Ammon's horn (tissue), 1 donor: ENCODE measurements around the gene ARMC12.
"Not testable (repeated sequence)": the region's sequence is repeated elsewhere in the genome, so short reads cannot be mapped to it uniquely, and the experiment has no call there.

Experiments used
- DNase-seq: peaks from one replicate; pipeline ENCODE4 v3.0.0-alpha.2; 2016; ENCODE audit warnings: low spot score

The ARMC12 gene, protein sequence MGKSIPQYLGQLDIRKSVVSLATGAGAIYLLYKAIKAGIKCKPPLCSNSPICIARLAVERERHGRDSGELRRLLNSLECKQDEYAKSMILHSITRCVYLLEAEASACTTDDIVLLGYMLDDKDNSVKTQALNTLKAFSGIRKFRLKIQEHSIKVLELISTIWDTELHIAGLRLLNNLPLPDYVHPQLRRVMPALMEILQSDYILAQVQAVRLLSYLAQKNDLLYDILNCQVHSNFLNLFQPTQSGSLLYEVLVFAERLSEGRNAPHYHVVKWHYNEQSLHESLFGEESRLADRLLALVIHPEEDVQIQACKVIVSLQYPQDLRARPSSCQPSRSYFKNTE

GRCh38 chr6:35736982-35737412 is at the start of gene ARMC12:
TSS of gene ARMC12 (plus strand) at chr6:35737032. CDS start at chr6:35737109, 77 bp downstream.
- DNase-seq = no peak

DNA sequence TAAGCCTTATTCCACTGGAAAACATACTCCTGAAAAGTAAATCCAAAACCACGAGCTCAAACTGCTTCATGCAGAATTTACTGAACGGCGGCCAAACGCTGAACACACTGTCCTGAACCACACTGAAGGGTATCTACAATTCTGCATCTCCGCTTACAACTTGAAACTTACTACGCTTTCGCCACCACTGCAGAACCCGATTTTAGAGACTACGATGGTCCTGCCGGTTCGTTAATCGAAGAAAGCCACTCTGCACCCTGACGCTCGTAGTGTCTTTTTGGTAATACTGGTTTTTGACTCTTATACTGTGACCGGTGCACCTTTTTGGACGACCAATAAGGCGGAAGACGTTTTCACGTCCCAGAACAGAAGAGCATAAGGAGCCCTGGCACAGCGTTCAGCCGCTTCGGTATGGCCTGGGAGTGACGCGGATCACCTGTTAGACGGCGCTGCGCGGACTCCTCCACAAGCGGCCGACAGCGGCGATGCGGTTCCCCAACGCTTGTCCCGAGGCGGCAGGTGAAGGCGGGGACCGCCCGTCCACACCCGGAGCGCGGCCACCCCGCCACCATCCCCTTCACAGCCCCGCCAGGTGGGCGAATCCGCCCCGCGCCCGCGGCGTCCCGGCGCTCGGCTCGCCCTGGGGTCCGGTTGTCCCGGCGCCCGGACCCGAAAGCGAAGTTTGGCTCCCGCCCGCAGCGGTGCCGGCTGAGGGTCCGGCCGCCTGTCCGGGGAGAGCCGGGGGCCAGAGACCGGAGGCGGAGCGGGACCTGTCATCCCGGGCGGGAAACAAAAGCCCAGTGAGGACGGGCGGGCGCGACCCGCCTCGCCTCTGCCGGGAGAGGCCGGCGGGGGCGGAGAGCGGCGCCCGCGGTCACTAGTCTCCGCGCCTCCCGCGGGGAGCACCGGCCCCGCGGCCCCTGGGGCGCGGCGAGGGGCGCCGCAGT is 48.9 kb upstream of the ARMC12 start:
- peak; percentile 62 for DNase-seq

DNA sequence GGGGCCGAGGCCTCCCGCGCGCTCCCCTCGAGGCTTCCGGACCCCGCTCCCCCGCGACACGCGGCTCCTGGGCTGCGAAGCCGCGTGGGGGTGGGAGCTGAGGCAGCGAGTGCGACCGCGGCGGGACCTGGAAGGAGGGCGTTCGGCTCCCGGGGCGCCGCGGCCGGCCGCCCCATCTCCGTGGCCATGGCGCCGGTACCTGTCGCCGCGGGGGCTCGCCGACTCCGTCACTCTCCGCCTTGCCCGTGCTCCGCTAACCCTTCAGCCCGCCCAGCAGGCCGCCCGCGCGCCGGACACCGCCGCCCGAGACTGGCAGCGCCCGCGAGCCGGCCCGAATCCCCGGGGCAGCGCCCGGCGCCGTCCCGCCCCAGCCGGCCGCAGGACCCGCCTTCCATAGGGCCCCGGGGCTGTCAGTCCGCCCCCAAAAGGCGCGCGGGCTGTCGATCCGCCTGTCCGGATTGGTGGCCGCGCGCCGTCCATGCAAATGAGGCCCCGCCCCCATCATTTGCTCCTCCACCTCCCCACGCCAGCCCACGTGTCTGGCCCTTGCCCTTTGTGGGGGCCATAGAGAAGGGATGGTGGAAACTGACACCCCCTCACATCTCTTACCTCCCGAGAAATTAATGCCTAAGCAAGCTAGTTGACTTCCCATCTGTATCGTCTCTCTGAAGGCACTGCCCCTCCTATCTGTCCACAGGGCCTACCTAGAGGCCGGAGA is 48.1 kb upstream of the ARMC12 start, which contains the start of gene FKBP5:
TSS of gene FKBP5 (minus strand) at position 311 of the 718 bp plus-strand sequence. CDS start 46,091 bp downstream, outside the sequence.
- DNase-seq = peak; percentile 97

DNA sequence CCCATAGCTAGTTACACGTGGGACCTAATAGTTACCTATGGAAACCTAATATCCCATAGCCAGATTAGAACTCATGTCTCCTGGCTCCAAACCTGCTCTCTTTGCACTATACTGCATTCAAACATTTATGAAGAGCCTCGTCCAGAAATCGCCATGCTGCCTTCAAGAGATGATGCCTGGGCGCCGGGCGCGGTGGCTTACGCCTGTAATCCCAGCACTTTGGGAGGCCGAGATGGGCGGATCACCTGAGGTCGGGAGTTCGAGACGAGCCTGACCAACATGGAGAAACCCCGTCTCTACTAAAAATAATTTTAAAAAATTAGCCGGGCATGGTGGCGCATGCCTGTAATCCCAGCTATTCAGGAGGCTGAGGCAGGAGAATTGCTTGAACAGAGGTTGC is 46.8 kb upstream of the ARMC12 start:
- not testable (repeated sequence) for DNase-seq

DNA sequence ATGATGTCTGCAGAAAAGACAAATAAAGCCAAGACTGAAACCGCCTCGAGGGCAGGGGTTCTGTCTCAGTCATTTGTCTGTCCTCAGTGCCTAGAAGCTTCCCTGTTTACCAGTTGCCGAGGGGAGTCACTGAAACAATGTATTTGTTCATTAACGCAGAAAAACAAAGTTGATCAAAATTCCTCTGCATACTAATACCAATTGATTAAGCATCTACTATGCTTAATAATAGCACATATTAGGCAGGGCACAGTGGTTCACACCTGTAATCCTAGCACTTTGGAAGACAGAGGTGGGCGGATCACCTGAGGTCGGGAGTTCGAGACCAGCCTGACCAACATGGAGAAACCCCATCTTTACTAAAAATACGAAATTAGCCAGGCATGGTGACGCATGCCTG is 46.3 kb upstream of the ARMC12 start:
- DNase-seq = no peak

- peak; percentile 87 for DNase-seq
Measured at GRCh38 chr6:35691027-35691824, 45.6 kb upstream of the ARMC12 start.

DNA sequence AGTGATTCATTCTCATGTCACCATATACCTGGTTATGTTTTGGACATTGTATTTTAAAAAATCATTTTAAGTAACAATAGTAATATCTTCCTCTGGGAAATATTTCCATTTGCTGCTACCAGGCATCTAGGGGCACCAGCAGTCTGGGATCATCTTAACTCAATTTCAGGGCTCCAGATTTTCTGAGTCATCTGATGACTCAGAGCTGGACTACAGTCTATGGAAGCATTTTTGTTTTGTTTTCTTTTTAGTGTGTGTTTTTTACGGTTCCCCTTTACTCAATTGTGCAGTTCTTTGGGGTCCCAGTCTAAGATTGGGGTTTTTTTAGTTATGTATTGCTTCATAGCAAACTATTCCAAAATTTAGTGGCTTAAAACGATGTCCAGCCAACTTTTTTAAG is 42.4 kb upstream of the ARMC12 start:
- no peak for DNase-seq

GRCh38 chr6:35698430-35698829 is 38.4 kb upstream of the ARMC12 start:
- DNase-seq = not testable (repeated sequence)

- DNase-seq = no peak
Measured at GRCh38 chr6:35698858-35699257, 38.0 kb upstream of the ARMC12 start.

DNA sequence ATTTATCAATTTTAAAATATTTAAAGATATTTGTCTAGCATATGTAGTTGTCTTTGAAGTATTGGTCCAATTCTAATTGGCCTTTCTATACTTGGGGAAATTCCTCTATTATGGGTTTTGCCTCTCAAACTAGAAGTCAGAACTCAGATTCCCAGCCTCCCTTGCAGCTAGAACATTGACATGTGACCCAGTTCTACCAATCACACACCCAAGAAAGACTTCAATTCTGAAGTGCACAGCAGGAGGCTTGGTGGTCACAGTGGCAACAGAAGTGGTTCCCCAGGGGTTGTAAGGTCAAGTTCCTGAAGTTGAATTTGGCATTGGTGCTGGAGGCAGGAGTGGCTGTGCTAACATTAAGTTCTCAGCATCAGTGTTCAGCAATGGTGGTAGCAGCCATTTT is 33.3 kb upstream of the ARMC12 start:
- no peak for DNase-seq

DNA sequence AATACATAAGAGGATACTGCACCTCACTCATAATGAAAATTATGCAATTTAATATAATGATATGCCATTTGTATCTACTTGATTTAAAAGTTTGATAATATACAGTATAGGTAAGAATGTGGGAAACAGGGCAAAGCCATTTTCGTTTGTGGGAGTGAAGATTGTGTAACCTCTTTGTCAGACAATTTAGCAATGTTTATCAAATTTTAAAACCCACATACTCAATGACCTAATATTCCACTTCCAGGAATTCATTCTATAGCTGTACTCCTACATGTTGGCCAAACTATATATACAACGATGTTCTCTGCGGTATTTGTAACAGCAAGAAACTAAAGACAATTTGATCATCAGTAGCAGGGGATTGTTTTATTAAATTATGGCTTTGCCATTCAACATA is 30.4 kb upstream of the ARMC12 start:
- no peak for DNase-seq

DNA sequence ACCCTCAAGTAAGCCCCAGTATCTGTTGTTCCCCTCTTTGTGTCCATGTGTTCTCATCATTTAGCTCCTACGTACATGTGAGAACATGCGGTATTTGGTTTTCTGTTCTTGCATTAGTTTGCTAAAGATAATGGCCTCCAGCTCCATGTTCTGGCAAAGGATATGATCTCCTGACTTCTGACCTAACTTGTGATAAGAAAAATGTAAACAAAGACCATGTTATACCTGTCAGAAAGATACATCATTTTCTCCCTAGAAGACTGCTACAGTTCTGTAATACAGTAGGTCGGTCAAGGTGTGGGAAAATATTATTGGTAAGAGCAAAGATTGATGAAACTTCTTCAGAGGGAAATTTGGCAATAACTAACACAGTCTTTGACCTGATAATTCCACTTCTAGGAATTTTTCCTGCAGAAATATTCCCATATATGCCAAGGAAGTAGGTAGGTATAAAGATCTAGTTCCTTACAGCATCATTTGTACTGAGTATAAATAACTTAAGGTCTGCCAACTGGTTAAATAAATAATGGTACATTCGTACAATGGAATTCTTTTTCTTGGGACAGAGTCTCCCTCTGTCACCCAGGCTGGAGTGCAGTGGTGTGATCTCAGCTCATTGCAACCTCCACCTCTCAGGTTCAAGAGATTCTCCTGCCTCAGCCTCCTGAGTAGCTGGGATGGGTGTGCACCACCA is 29.0 kb upstream of the ARMC12 start:
- DNase-seq = no peak

DNA sequence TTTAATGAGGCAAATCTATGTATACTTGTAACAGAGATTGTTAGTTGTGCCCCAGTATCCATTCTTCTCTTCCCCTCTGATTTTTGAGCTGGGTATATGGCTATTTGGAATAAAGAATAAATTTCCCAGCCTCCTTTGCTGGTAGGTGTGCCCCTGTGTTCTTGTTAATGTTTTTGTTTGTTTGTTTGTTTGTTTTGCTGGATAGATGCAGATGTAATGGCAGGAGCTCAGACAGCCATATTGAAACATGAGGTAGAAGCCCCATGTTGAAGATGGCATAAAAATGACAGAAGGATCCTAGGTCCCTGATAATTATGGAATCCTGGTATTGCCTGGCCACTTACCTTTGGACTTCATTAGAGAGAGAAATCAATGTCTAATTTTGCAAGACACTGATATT is 28.2 kb upstream of the ARMC12 start:
- no peak for DNase-seq

DNA sequence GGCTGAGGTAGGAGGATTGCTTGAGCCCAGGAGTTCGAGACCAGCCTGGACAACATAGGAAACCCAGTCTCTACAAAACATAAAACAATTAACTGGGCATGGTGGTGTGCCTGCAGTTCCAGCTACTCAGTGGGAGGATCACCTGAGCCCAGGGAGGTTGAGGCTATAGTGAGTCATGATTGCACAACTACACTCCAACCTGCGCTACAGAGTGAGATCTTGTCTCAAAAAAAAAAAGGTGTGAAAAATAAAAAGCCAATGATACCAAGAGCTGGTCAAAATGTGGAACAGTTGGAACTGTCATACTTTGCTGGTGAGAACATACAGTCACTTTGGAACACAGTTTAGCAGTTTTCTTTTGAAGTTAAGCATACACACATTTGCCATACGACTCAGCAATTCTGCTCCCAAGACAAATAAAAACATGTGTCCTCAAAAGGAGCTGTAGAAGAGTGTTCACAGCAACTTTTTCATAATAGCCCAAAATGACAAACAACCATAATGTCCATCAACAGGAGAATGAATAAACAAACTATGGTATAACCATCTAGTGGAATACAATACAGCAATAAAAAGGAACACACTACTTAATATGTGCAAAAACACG is 26.5 kb upstream of the ARMC12 start:
- no peak for DNase-seq

- DNase-seq = no peak
Measured at GRCh38 chr6:35711731-35712130, 25.1 kb upstream of the ARMC12 start.

DNA sequence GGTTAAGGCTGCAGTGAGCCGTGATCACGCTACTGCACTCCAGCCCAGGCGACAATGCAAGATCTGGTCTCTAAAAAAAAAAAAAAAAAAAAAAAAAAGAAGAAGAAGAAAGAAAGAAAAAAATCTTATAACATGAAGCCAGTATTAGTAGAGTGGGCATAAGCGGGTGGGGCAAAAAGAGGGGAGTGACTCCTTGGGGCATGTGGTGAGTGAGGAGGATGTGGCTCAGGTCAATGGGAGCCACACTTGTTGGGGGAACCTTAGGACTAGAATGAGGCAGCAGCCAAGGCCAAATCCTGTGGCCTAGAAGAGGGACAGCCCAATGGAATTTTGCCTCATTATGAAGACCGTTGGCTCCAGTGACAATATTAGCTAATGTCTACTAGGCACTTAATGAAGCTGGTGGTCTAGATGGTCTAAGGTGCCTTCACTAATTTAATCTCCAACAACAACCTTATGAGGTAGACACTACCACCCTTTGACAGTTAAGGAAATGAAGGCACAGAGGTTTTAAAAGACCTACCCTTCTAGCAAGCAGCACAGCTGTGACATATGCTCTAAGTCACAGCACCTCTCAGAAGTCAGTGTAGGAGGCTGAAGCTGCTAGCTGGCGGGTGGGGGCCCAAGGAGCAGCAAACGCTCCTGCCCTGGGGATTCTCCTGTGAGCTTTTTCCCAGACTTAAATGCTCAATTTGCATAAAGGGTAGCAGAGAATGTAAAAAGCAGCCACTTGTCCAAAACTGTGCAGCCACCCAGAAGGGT is 23.6 kb upstream of the ARMC12 start:
- no peak for DNase-seq

DNA sequence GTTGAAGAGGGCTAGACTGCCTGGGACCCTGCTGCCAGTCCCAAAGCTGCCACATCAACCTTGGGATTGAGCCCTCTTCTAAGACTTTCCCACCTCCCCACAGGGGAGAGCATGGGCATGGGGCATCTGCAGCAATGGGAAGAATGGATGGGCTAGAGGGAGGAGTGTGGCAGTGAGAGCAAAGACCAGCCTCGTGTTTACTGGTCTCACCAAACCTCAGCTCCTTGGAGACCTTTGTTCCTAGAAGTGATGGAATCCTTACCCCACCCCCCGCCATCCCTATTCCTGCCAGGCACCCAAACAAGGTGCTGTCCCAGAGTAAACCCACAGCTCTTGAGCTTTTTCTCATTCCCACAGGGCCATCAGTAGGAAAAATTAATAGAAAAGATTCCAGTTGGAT is 20.0 kb upstream of the ARMC12 start:
- no peak for DNase-seq

- no peak for DNase-seq
Measured at GRCh38 chr6:35717449-35718374, 19.1 kb upstream of the ARMC12 start.

DNA sequence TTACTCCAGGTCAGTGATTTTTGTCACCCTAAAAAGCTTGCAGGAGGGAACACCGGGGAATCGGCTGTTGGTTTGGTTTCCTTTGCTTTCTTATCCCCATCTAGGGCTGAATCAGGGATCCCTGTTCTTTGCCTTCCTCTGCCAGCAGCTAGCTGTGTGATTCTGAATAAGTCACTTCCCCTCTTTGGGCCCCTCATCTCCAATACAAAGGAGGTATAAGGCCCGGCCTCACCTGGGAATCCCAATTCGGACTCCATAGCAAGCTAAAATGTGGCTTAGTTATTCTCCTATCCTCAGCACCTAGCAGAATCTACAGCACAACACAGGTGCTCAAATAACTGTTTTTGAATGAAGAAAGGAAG is 18.5 kb upstream of the ARMC12 start:
- DNase-seq = no peak
